ENCODE measurements around the gene HPCAL1.

DNA sequence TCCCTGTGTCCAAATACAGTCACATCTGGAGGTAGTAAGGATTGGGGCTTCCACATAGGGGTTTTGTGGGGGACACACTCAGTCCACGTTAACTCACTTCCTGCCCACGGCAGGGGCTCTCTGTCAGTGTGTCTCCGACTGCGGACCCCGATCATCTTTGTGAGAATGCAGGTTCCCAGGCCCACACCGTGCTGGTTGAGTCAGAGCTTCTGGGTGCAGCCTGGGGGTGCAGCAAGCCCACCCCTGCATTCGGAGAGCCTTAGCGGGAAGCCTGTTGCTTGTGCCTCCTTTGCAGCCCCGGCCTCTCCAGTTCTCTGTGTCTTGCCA, 28.0 kb downstream of the HPCAL1 start:
- TF ChIP-seq POLR2A (IDR thresholded peaks at IDR 0.05; ENCODE audit: low read depth, low read length) (no peak), POU2F2 (IDR thresholded peaks at IDR 0.05; ENCODE audit: low read depth, low read length) (no peak)

All from GM12891 (cell line).